Activated T-helper 2 cell treated with anti-CD3 and anti-CD28 coated beads, Interferon-gamma antibody, Interleukin-2, Interleukin-4, amounts not matched to agents 10 μg/mL and 5 μg/mL and 100 μg/mL, durations not matched to agents 14 hours and 24 hours and 36 hours (primary cell): ENCODE results near the gene LPP. TPM values are rescaled to one million over a fixed set of nuclear protein-coding genes. Genes with fewer than 3 reads are reported as not detected.

ENCODE experiments used
- DNase-seq: peaks from one replicate; pipeline ENCODE4 v3.0.0; 2021; ENCODE audit warnings: low spot score
- H3K27ac Mint-ChIP-seq: one replicate; pipeline ENCODE4 v1.8.0; 2021; ENCODE audit warnings: mixed read lengths
- H3K27me3 Mint-ChIP-seq: one replicate; pipeline ENCODE4 v1.8.0; 2021; ENCODE audit warnings: low read depth, mixed read lengths
- H3K36me3 Mint-ChIP-seq: one replicate; pipeline ENCODE4 v1.8.0; 2021; ENCODE audit warnings: low read depth, mixed read lengths
- H3K4me1 Mint-ChIP-seq: one replicate; pipeline ENCODE4 v1.8.0; 2021; ENCODE audit warnings: low read depth, mixed read lengths
- H3K4me3 Mint-ChIP-seq: one replicate; pipeline ENCODE4 v1.8.0; 2021; ENCODE audit warnings: low read depth, mild to moderate bottlenecking, moderate library complexity, mixed read lengths
- H3K9me3 Mint-ChIP-seq: one replicate; pipeline ENCODE4 v1.8.0; 2021; ENCODE audit warnings: mixed read lengths
- intact Hi-C: fragments of 100-400 bp; cut with micrococcal nuclease; formaldehyde crosslinking; loops from one replicate; pipeline ENCODE4 v1.15.1; 2023
- total RNA-seq: library from RNA; stranded (reverse); gene quantifications from 2 replicates; pipeline ENCODE4 v1.2.3, GENCODE V29; 2022

LPP gene
- total RNA-seq, 1 donor from 2014 or later: 54.5 TPM

DNA sequence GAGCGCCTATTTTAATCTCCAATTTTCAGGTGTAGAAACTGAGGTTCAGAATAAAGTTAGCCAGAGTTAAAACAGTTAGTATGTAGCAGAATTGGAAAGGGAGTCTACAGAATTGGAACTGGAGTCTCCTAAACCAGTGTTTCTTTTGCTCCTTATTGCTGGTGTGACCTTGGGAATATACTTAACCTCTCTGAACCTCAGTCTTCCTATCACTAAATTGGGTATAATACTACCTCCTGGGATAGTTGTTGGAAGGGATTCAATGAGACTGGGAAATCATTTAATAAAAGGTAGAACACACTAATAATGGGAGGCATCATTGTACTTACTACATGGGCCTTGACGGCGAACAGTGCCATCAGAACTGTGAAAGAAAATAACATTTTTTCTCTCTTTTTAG lies 55.1 kb downstream of the LPP start:
- no peaks in the 10 kb centered on the region for H3K27me3 Mint-ChIP-seq
- DNase-seq: no peak
- H3K4me3 Mint-ChIP-seq: no peak overlapping the region
- H3K9me3 Mint-ChIP-seq: no peaks in the 10 kb centered on the region
- no peak overlapping the region for H3K27ac Mint-ChIP-seq
- peaks cover 24% of the 10 kb centered on the region for H3K36me3 Mint-ChIP-seq
- intact Hi-C loops: no loop called here
- peaks cover 8% of the 10 kb centered on the region for H3K4me1 Mint-ChIP-seq

GRCh38 chr3:188209740-188210139 lies 55.8 kb downstream of the LPP start:
- no peak overlapping the region for H3K27ac Mint-ChIP-seq
- H3K36me3 Mint-ChIP-seq: peaks cover 28% of the 10 kb centered on the region
- intact Hi-C loops: loop anchor here (5.0 kb wide), 1 partner anchor 48 kb away; no protein-coding TSS in a partner anchor
- peaks cover 8% of the 10 kb centered on the region for H3K4me1 Mint-ChIP-seq
- DNase-seq: no peak
- H3K9me3 Mint-ChIP-seq: no peaks in the 10 kb centered on the region
- no peaks in the 10 kb centered on the region for H3K27me3 Mint-ChIP-seq
- H3K4me3 Mint-ChIP-seq: no peak overlapping the region

- intact Hi-C loops: loop anchor here (5.0 kb wide), 1 partner anchor 46 kb away; no protein-coding TSS in a partner anchor
- peaks cover 29% of the 10 kb centered on the region for H3K36me3 Mint-ChIP-seq
- no peak for DNase-seq
- H3K9me3 Mint-ChIP-seq: no peaks in the 10 kb centered on the region
- no peaks in the 10 kb centered on the region for H3K27me3 Mint-ChIP-seq
- H3K4me3 Mint-ChIP-seq: no peak overlapping the region
- H3K4me1 Mint-ChIP-seq: peaks cover 9% of the 10 kb centered on the region
- no peak overlapping the region for H3K27ac Mint-ChIP-seq
Observed at GRCh38 chr3:188211476-188211875, 57.5 kb downstream of the LPP start.

DNA sequence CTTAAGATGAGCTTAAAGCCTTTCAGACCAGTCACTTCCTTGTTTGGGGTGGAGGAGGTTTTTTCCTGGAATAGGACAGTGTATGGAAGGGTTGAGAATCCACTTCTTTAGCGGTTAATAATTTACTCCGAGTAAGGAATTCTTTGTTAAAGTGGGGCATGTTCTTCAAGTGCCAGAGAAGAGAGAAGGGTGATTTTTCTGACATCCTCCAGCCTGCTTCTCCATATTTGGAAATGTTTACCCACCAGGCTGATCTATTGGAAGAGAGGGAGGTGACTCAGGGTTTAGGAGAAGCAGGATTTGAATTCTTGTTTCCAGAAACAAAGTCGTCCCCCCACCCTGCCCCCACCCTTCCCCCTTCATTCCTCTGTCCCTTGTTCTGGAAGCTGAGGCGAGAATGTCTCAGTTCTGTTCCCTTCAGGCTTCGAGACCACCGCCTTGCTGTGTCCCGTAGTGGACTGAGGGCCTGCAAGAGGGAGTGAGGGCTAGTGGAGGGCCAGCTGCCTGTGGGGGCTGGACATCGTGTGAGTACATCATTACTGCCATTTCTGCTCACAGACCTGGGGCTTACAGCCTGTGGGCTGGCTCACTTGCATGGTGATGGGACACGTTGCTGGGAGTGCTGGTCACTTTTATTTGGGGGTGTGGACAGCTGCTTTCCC lies 58.5 kb downstream of the LPP start:
- Mint-ChIP-seq H3K4me3 (no peak overlapping the region), H3K36me3 (peaks cover 25% of the 10 kb centered on the region), H3K27ac (no peak overlapping the region), H3K9me3 (no peaks in the 10 kb centered on the region), H3K27me3 (no peaks in the 10 kb centered on the region), H3K4me1 (peaks cover 16% of the 10 kb centered on the region)
- no peak for DNase-seq
- intact Hi-C loops: loop anchor here (5.0 kb wide), 1 partner anchor 45 kb away; no protein-coding TSS in a partner anchor

DNA sequence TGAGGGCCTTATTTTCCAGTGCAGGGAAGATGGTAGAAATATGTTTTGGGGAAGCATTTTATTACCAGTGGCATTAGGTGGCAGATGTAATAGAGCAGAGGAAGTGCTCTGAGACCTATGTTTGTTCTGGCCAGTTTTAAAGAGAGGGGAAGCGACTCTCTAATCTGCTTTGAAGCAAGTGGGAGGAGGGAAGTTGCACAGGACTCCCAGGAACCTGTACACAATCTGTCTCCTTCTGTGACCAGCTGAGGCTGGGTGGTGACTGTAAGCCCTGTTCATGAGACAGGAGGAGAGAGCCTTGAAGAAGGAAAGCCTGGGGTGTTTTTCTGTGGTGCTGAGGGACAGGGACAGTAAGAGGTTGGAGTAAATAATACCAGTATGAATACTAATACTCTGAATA lies 60.5 kb downstream of the LPP start:
- Mint-ChIP-seq H3K27ac (peak overlapping the region; percentile 5), H3K27me3 (no peaks in the 10 kb centered on the region), H3K4me1 (peaks cover 18% of the 10 kb centered on the region), H3K36me3 (peaks cover 20% of the 10 kb centered on the region), H3K4me3 (no peak overlapping the region), H3K9me3 (no peaks in the 10 kb centered on the region)
- DNase-seq: no peak
- intact Hi-C loops: loop anchor here (5.0 kb wide), 1 partner anchor 43 kb away; no protein-coding TSS in a partner anchor

DNA sequence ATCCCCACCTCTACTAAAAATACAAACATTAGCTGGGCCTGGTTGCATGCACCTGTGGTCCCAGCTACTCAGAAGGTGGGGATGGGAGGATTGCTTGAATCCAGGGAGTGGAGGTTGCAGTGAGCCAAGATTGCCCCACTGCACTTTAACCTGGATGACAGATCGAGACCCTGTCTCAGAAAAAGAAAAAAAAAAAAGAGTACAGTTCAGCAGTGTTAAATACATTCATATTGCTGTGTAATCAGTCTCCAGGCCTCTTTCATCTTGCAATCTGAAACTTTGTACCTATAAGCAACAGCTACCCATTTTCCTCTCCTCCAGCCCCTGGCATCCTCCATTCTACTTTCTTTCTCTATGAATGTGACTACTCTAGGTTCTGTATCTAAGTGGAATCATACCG lies 61.2 kb downstream of the LPP start:
- H3K9me3 Mint-ChIP-seq: no peaks in the 10 kb centered on the region
- DNase-seq: no peak
- peaks cover 22% of the 10 kb centered on the region for H3K36me3 Mint-ChIP-seq
- intact Hi-C loops: no loop called here
- H3K4me1 Mint-ChIP-seq: peaks cover 23% of the 10 kb centered on the region
- no peak overlapping the region for H3K4me3 Mint-ChIP-seq
- H3K27me3 Mint-ChIP-seq: no peaks in the 10 kb centered on the region
- H3K27ac Mint-ChIP-seq: no peak overlapping the region

GRCh38 chr3:188217011-188217463 lies 63.1 kb downstream of the LPP start:
- Mint-ChIP-seq H3K4me1 (peaks cover 24% of the 10 kb centered on the region), H3K27ac (peak overlapping the region; percentile 40), H3K27me3 (no peaks in the 10 kb centered on the region), H3K9me3 (no peaks in the 10 kb centered on the region), H3K4me3 (no peak overlapping the region), H3K36me3 (peaks cover 26% of the 10 kb centered on the region)
- no peak for DNase-seq
- intact Hi-C loops: no loop called here

- intact Hi-C loops: no loop called here
- no peaks in the 10 kb centered on the region for H3K27me3 Mint-ChIP-seq
- H3K36me3 Mint-ChIP-seq: peaks cover 31% of the 10 kb centered on the region
- H3K9me3 Mint-ChIP-seq: no peaks in the 10 kb centered on the region
- H3K4me1 Mint-ChIP-seq: peaks cover 22% of the 10 kb centered on the region
- H3K4me3 Mint-ChIP-seq: no peak overlapping the region
- no peak for DNase-seq
- no peak overlapping the region for H3K27ac Mint-ChIP-seq
Observed at GRCh38 chr3:188217726-188218125, 63.8 kb downstream of the LPP start.

DNA sequence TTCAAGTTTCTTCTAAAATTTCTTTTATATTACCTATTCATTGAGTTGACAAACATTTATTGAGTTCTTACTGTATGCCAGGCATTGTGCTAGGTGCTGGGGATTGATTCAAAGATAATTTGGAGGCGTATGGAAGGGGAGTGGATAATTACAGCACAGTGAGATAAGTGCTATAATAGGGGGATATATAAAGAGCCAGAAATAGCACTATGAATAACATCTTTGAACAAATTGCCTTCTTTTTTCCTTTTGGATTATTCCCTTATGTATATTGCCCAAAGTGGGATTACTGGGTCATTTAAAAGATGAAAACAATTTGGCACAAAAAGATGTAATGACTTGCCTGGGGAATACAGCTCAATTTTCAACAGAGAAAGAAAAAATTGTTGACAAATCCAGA lies 64.6 kb downstream of the LPP start:
- no peak for DNase-seq
- intact Hi-C loops: no loop called here
- Mint-ChIP-seq H3K36me3 (peaks cover 30% of the 10 kb centered on the region), H3K4me3 (no peak overlapping the region), H3K9me3 (no peaks in the 10 kb centered on the region), H3K4me1 (peaks cover 20% of the 10 kb centered on the region), H3K27me3 (no peaks in the 10 kb centered on the region), H3K27ac (no peak overlapping the region)

GRCh38 chr3:188219147-188219546 lies 65.2 kb downstream of the LPP start:
- intact Hi-C loops: no loop called here
- H3K9me3 Mint-ChIP-seq: no peaks in the 10 kb centered on the region
- H3K27ac Mint-ChIP-seq: no peak overlapping the region
- peaks cover 16% of the 10 kb centered on the region for H3K4me1 Mint-ChIP-seq
- H3K36me3 Mint-ChIP-seq: peaks cover 31% of the 10 kb centered on the region
- DNase-seq: no peak
- H3K4me3 Mint-ChIP-seq: no peak overlapping the region
- no peaks in the 10 kb centered on the region for H3K27me3 Mint-ChIP-seq

- no peaks in the 10 kb centered on the region for H3K27me3 Mint-ChIP-seq
- H3K9me3 Mint-ChIP-seq: no peaks in the 10 kb centered on the region
- H3K36me3 Mint-ChIP-seq: peaks cover 35% of the 10 kb centered on the region
- DNase-seq: no peak
- H3K4me1 Mint-ChIP-seq: peaks cover 16% of the 10 kb centered on the region
- no peak overlapping the region for H3K4me3 Mint-ChIP-seq
- H3K27ac Mint-ChIP-seq: no peak overlapping the region
- intact Hi-C loops: no loop called here
Observed at GRCh38 chr3:188220097-188220788, 66.3 kb downstream of the LPP start.

DNA sequence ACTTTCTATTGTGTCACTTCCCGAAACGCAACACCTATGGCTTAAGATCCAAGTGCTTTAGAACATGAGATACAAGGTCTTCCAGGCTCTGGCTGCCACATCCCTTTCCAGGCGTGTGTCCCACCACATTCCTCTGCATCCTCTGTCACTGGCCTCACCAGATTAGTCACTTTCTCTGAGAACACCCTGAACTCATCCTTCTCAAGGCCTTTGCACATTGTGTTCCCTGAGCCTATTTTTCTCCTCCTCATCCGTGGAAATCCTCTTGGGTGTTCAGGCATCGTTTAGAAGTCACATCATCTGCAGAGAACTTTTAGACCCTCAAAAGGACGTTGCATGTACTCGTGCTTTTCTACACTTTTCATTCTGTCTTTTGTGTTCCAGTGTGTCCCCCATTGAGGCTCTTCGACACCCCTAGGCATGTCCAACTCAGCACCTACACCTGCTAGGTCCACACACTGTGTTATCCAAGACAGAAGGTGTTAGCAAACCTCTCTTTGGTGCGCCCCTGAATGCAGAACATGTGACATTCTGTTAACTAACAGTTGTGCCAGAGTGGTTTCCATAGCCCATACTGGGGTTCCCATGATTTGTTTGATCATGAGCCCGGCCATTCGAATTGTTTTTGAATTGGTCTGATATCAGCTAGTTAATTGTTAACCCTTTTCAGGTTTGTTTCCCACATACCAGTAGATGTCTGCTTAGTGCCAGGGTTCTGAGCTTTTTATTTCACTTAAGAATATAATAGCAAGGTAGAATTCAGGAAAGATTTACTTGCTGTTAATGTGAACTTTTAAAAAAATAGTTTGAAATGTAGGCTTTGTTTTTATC lies 67.2 kb downstream of the LPP start:
- Mint-ChIP-seq H3K9me3 (no peaks in the 10 kb centered on the region), H3K36me3 (peaks cover 39% of the 10 kb centered on the region), H3K27me3 (no peaks in the 10 kb centered on the region), H3K4me1 (peaks cover 15% of the 10 kb centered on the region), H3K27ac (no peak overlapping the region), H3K4me3 (no peak overlapping the region)
- intact Hi-C loops: no loop called here
- no peak for DNase-seq
